ENCODE data around the gene NDUFB10. TPM values are rescaled to one million over a fixed set of nuclear protein-coding genes. Genes with fewer than 3 reads are reported as not detected.

NDUFB10 gene
- total and polyA plus RNA-seq, 2 donors from 2014 or later = 123 to 432 TPM

DNA sequence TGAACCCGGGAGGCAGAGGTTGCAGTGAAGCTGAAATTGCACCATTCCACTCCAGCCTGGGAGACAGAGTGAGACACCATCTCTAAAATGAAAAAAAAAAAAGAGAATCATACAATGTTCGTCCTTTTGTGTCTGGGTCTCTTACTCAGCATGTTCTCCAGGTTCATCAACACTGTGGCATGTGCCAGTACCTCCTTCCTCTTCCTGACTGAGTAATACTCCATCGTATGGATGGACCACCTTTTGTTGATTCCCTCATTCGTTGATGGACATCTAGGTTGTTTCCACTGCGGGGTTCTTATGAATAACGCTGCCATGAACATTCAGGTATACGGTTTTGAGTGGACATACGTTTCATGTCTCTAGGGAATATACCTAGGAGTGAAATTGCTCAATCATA is 37.0 kb upstream of the NDUFB10 start:
- Histone ChIP-seq H3K27ac (ENCODE audit: low read depth in 2 of 2, low read length in 2 of 2) (no peak overlapping the region), H3K36me3 (ENCODE audit: control insufficient read depth in 2 of 3, insufficient read depth in 3 of 3, low read length in 3 of 3) (no peaks in the 10 kb centered on the region), H3K4me3 (ENCODE audit: low read length in 3 of 3) (no peak overlapping the region), H3K27me3 (ENCODE audit: control insufficient read depth, insufficient read depth, low read length) (peaks cover 28% of the 10 kb centered on the region), H3K9me3 (ENCODE audit: control insufficient read depth in 2 of 3, insufficient read depth in 1 of 3, low read length in 3 of 3) (no peaks in the 10 kb centered on the region), H3K4me1 (ENCODE audit: control insufficient read depth in 2 of 3, insufficient read depth in 2 of 3, low read depth in 1 of 3, low read length in 3 of 3) (no peaks in the 10 kb centered on the region), H3K9ac (ENCODE audit: low read length in 3 of 3) (no peak overlapping the region)
- no peak for DNase-seq
- intact Hi-C loops (cut with DNase I) = loop anchor here (10.0 kb wide), 1 partner anchor 68 kb away; no protein-coding TSS in a partner anchor
- no peak for FAIRE-seq
- TF ChIP-seq, protein P1, sequence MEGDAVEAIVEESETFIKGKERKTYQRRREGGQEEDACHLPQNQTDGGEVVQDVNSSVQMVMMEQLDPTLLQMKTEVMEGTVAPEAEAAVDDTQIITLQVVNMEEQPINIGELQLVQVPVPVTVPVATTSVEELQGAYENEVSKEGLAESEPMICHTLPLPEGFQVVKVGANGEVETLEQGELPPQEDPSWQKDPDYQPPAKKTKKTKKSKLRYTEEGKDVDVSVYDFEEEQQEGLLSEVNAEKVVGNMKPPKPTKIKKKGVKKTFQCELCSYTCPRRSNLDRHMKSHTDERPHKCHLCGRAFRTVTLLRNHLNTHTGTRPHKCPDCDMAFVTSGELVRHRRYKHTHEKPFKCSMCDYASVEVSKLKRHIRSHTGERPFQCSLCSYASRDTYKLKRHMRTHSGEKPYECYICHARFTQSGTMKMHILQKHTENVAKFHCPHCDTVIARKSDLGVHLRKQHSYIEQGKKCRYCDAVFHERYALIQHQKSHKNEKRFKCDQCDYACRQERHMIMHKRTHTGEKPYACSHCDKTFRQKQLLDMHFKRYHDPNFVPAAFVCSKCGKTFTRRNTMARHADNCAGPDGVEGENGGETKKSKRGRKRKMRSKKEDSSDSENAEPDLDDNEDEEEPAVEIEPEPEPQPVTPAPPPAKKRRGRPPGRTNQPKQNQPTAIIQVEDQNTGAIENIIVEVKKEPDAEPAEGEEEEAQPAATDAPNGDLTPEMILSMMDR (IDR thresholded peaks at IDR 0.05; ENCODE audit: borderline replicate concordance, extremely low read depth, insufficient read depth) = no peak

DNA sequence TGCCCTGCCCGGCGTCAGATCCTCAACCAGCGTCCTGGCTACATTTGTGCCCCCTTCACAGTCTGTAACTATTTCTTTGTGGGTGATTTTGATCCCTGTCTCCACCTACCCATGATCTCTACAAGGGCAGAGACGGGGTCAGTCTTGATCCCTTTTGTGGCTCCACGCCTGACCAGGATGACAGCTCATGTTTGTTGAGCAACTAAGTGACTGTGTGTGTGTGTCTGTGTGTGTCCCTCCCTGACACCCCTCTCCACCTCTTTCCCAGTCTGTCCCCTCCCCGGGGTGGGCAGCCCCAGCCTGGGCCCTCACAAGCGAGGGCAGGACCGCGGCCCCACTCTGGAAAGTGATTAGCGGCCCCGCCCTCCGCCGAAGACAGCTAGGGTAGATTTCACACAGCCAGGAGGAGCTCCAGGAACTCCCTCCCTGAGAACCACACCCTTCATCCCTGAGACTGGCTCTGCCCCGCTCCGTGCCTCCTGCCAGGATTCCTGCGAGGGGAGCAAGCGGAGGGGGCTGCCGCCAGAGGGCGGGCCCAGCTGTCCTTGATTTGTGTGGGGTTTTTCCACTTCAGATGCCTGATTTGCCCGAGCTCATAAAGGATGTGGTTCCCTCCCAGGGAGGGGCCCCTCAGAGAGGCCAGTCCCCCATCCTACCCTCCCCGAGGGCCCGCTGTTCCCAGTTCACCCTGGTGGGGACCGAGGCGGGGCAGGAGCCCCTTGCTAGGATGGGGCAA is 35.9 kb upstream of the NDUFB10 start:
- DNase-seq (peak in 4 of 5 donors; percentile 72 to 82 (median 78)), FAIRE-seq (no peak)
- Histone ChIP-seq H3K9ac (ENCODE audit: low read length in 3 of 3) (no peak overlapping the region), H3K4me1 (ENCODE audit: control insufficient read depth in 2 of 3, insufficient read depth in 2 of 3, low read depth in 1 of 3, low read length in 3 of 3) (no peaks in the 10 kb centered on the region), H3K27me3 (ENCODE audit: control insufficient read depth, insufficient read depth, low read length) (peaks cover 28% of the 10 kb centered on the region), H3K4me3 (ENCODE audit: low read length in 3 of 3) (no peak overlapping the region), H3K9me3 (ENCODE audit: control insufficient read depth in 2 of 3, insufficient read depth in 1 of 3, low read length in 3 of 3) (no peaks in the 10 kb centered on the region), H3K27ac (ENCODE audit: low read depth in 2 of 2, low read length in 2 of 2) (no peak overlapping the region), H3K36me3 (ENCODE audit: control insufficient read depth in 2 of 3, insufficient read depth in 3 of 3, low read length in 3 of 3) (no peaks in the 10 kb centered on the region)
- TF ChIP-seq, protein P1 (IDR thresholded peaks at IDR 0.05; ENCODE audit: borderline replicate concordance, extremely low read depth, insufficient read depth) = no peak
- intact Hi-C loops (cut with DNase I) = loop anchor here (10.0 kb wide), 1 partner anchor 69 kb away; no protein-coding TSS in a partner anchor

DNA sequence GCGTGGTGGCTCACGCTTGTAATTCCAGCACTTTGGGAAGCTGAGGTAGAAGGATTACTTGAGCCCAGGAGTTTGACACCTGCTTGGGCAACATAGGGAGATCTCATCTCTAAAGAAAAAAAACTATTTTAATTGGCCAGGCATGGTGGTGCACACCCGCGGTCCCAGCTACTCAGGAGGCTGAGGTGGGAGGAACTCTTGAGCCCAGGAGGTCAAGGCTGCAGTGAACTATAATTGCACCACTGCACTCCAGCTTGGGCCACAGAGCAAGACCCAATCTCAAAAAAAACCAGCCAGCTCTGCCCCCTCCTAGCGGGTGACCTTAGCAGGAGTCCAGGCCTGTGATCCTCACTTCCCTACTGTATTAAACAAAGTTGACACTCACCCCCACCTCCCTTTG is 35.2 kb upstream of the NDUFB10 start:
- H3K36me3 ChIP-seq (ENCODE audit: control insufficient read depth in 2 of 3, insufficient read depth in 3 of 3, low read length in 3 of 3) = no peaks in the 10 kb centered on the region
- H3K9me3 ChIP-seq (ENCODE audit: control insufficient read depth in 2 of 3, insufficient read depth in 1 of 3, low read length in 3 of 3) = no peaks in the 10 kb centered on the region
- H3K4me1 ChIP-seq (ENCODE audit: control insufficient read depth in 2 of 3, insufficient read depth in 2 of 3, low read depth in 1 of 3, low read length in 3 of 3) = no peaks in the 10 kb centered on the region
- TF ChIP-seq, protein P1 (IDR thresholded peaks at IDR 0.05; ENCODE audit: borderline replicate concordance, extremely low read depth, insufficient read depth) = no peak
- H3K4me3 ChIP-seq (ENCODE audit: low read length in 3 of 3) = no peak overlapping the region
- H3K9ac ChIP-seq (ENCODE audit: low read length in 3 of 3) = no peak overlapping the region
- peaks cover 24% of the 10 kb centered on the region for H3K27me3 ChIP-seq (ENCODE audit: control insufficient read depth, insufficient read depth, low read length)
- intact Hi-C loops (cut with DNase I) = loop anchor here (10.0 kb wide), 1 partner anchor 69 kb away; no protein-coding TSS in a partner anchor
- no peak for DNase-seq
- no peak for FAIRE-seq
- H3K27ac ChIP-seq (ENCODE audit: low read depth in 2 of 2, low read length in 2 of 2) = no peak overlapping the region
